Left ventricle myocardium inferior (tissue), 1 donor: Measurements from ENCODE around the gene CHST8. TPM values are rescaled to one million over a fixed set of nuclear protein-coding genes. Genes with fewer than 3 reads are reported as not detected.

Source experiments
- DNase-seq: peaks from one replicate; pipeline ENCODE4 v3.0.0-alpha.2; 2020
- H3K27ac ChIP-seq: fragments of 200-600 bp; replicated peaks from 2 replicates; pipeline ENCODE4 v1.8.0; 2021
- H3K27me3 ChIP-seq: fragments of 200-600 bp; 2 replicates; pipeline ENCODE4 v1.8.0; 2021; ENCODE audit warnings: low read depth
- H3K36me3 ChIP-seq: fragments of 200-600 bp; 2 replicates; pipeline ENCODE4 v1.8.0; 2021
- H3K4me1 ChIP-seq: fragments of 200-600 bp; 2 replicates; pipeline ENCODE4 v1.8.0; 2021
- H3K4me3 ChIP-seq: fragments of 200-600 bp; 2 replicates; pipeline ENCODE4 v1.8.0; 2021; ENCODE audit warnings: mild to moderate bottlenecking, moderate library complexity
- H3K9me3 ChIP-seq: fragments of 200-600 bp; replicated peaks from 2 replicates; pipeline ENCODE4 v1.8.0; 2021
- CTCF ChIP-seq: fragments of 200-600 bp; IDR thresholded peaks from 2 replicates; pipeline ENCODE4 v1.8.0; 2021; ENCODE audit warnings: antibody characterized with exemption, mild to moderate bottlenecking, borderline replicate concordance
- intact Hi-C: fragments of 100-400 bp; cut with micrococcal nuclease; formaldehyde crosslinking; loops from one replicate; pipeline ENCODE4 v1.11.0; 2022
- total RNA-seq: library from RNA; stranded (reverse); fragmentation: NEBNext Ultra II Directional; extraction: Animal tissue kit (Norgen Biotek cat#: 25700); gene quantifications from one replicate; pipeline ENCODE4 v1.2.1, GENCODE V29; 2021
- donor health status: DM: no; HTN: yes; CAD: no; lungs with severe emphysema.

CHST8 gene
- total RNA-seq, 1 donor from 2014 or later = 0.14 TPM

GRCh38 chr19:33640773-33641172 lies 19.0 kb downstream of the CHST8 start:
- H3K4me3 ChIP-seq = no peak overlapping the region
- peaks cover 85% of the 10 kb centered on the region for H3K27me3 ChIP-seq
- no peak overlapping the region for H3K27ac ChIP-seq
- TF ChIP-seq CTCF = no peak
- H3K36me3 ChIP-seq = no peaks in the 10 kb centered on the region
- intact Hi-C loops = no loop called here
- DNase-seq = no peak
- no peaks in the 10 kb centered on the region for H3K9me3 ChIP-seq
- H3K4me1 ChIP-seq = no peaks in the 10 kb centered on the region

- no peak for TF ChIP-seq CTCF
Observed at GRCh38 chr19:33641261-33641660, 19.5 kb downstream of the CHST8 start.

GRCh38 chr19:33641956-33642498 lies 20.3 kb downstream of the CHST8 start:
- Histone ChIP-seq H3K27ac (no peak overlapping the region), H3K27me3 (peaks cover 75% of the 10 kb centered on the region), H3K4me3 (no peak overlapping the region), H3K36me3 (no peaks in the 10 kb centered on the region), H3K4me1 (no peaks in the 10 kb centered on the region), H3K9me3 (no peaks in the 10 kb centered on the region)
- TF ChIP-seq CTCF = no peak
- no peak for DNase-seq
- intact Hi-C loops = no loop called here

More at GRCh38 chr19:33641261-33641660, 19.5 kb downstream of the CHST8 start:
- Histone ChIP-seq H3K27ac (no peak overlapping the region), H3K27me3 (peaks cover 82% of the 10 kb centered on the region), H3K36me3 (no peaks in the 10 kb centered on the region), H3K4me1 (no peaks in the 10 kb centered on the region), H3K4me3 (no peak overlapping the region), H3K9me3 (no peaks in the 10 kb centered on the region)
- intact Hi-C loops = no loop called here
- DNase-seq = no peak

- TF ChIP-seq CTCF = no peak
- intact Hi-C loops = no loop called here
- H3K4me3 ChIP-seq = no peak overlapping the region
- H3K36me3 ChIP-seq = no peaks in the 10 kb centered on the region
- H3K9me3 ChIP-seq = no peaks in the 10 kb centered on the region
- no peak overlapping the region for H3K27ac ChIP-seq
- peaks cover 67% of the 10 kb centered on the region for H3K27me3 ChIP-seq
- no peaks in the 10 kb centered on the region for H3K4me1 ChIP-seq
- DNase-seq = no peak
Observed at GRCh38 chr19:33644284-33644836, 22.6 kb downstream of the CHST8 start.

GRCh38 chr19:33646306-33646705 lies 24.6 kb downstream of the CHST8 start:
- Histone ChIP-seq H3K4me1 (no peaks in the 10 kb centered on the region), H3K4me3 (no peak overlapping the region), H3K27me3 (peaks cover 49% of the 10 kb centered on the region), H3K27ac (no peak overlapping the region), H3K36me3 (no peaks in the 10 kb centered on the region), H3K9me3 (no peaks in the 10 kb centered on the region)
- intact Hi-C loops = no loop called here
- no peak for DNase-seq
- TF ChIP-seq CTCF = no peak
